Mucosa of gallbladder (tissue), 1 donor: ENCODE results near the gene STAP2. TPM values are rescaled to one million over a fixed set of nuclear protein-coding genes. Genes with fewer than 3 reads are reported as not detected.
A peak's percentile ranks its signal among the peaks of the same experiment; 100 is the strongest.

Source experiments
- DNase-seq: peaks from one replicate; pipeline ENCODE4 v3.0.0-alpha.2; 2020; ENCODE audit warnings: low spot score
- total RNA-seq: library from RNA; stranded (reverse); gene quantifications from one replicate; pipeline ENCODE4 v1.2.1, GENCODE V29; 2021
- donor health status: DM: no; HTN: no; CAD: no.

Gene STAP2
- total RNA-seq, 1 donor from 2014 or later = 37.8 TPM

- DNase-seq = peak; percentile 78
Observed at GRCh38 chr19:4327252-4327876, 11.3 kb downstream of the STAP2 start.

- no peak for DNase-seq
Observed at GRCh38 chr19:4326837-4327251, 11.8 kb downstream of the STAP2 start.

- no peak for DNase-seq
Observed at GRCh38 chr19:4326215-4326836, 12.3 kb downstream of the STAP2 start.

- DNase-seq = no peak
Observed at GRCh38 chr19:4324228-4324627, 14.4 kb downstream of the STAP2 start.

GRCh38 chr19:4323692-4324091 lies 14.9 kb downstream of the STAP2 start:
- DNase-seq = no peak

GRCh38 chr19:4322942-4323665 lies 15.5 kb downstream of the STAP2 start:
- DNase-seq = no peak

- DNase-seq = no peak
Observed at GRCh38 chr19:4320419-4320818, 18.2 kb downstream of the STAP2 start.

GRCh38 chr19:4319067-4319718 lies 19.4 kb downstream of the STAP2 start:
- no peak for DNase-seq

- DNase-seq = no peak
Observed at GRCh38 chr19:4318460-4318859, 20.2 kb downstream of the STAP2 start.

- DNase-seq = no peak
Observed at GRCh38 chr19:4316956-4317355, 21.7 kb downstream of the STAP2 start.

- no peak for DNase-seq
Observed at GRCh38 chr19:4313847-4314490, 24.7 kb downstream of the STAP2 start.

GRCh38 chr19:4310247-4311121 lies 28.1 kb downstream of the STAP2 start:
- no peak for DNase-seq

- DNase-seq = no peak
Observed at GRCh38 chr19:4305659-4306058, 33.0 kb downstream of the STAP2 start.

GRCh38 chr19:4305257-4305612 lies 33.4 kb downstream of the STAP2 start:
- DNase-seq = no peak

GRCh38 chr19:4304538-4305256 lies 33.9 kb downstream of the STAP2 start, which contains the start of gene FSD1:
Gene FSD1 (plus strand): TSS chr19:4304598. CDS start chr19:4304747, 149 bp downstream.
- no peak for DNase-seq

GRCh38 chr19:4303819-4304537 lies 34.6 kb downstream of the STAP2 start:
- DNase-seq = no peak

- DNase-seq = no peak
Observed at GRCh38 chr19:4302243-4302640, 36.4 kb downstream of the STAP2 start, which contains the start of gene TMIGD2. Gene TMIGD2 (minus strand): TSS chr19:4302389. CDS start chr19:4302385, 4 bp downstream.

GRCh38 chr19:4301590-4302242 lies 36.9 kb downstream of the STAP2 start:
- no peak for DNase-seq

GRCh38 chr19:4300589-4300988 lies 38.0 kb downstream of the STAP2 start:
- DNase-seq = no peak
